PFSK-1 (cell line): ENCODE data around the gene ENO2.

Source experiments
- POLR2AphosphoS5 ChIP-seq: IDR thresholded peaks from 2 replicates; pipeline ENCODE4 v1.6.1; 2012; ENCODE audit warnings: low read depth, mild to moderate bottlenecking, control low read depth, low read length, moderate library complexity
- SIN3A ChIP-seq: IDR thresholded peaks from 2 replicates; pipeline ENCODE4 v1.6.1; 2012; ENCODE audit warnings: mild to moderate bottlenecking, low read length, moderate library complexity, borderline replicate concordance; ENCODE audit not compliant: insufficient read depth
- TAF1 ChIP-seq: IDR thresholded peaks from 2 replicates; pipeline ENCODE4 v1.6.1; 2012; ENCODE audit warnings: low read length, control low read depth, borderline replicate concordance; ENCODE audit not compliant: insufficient read depth

DNA sequence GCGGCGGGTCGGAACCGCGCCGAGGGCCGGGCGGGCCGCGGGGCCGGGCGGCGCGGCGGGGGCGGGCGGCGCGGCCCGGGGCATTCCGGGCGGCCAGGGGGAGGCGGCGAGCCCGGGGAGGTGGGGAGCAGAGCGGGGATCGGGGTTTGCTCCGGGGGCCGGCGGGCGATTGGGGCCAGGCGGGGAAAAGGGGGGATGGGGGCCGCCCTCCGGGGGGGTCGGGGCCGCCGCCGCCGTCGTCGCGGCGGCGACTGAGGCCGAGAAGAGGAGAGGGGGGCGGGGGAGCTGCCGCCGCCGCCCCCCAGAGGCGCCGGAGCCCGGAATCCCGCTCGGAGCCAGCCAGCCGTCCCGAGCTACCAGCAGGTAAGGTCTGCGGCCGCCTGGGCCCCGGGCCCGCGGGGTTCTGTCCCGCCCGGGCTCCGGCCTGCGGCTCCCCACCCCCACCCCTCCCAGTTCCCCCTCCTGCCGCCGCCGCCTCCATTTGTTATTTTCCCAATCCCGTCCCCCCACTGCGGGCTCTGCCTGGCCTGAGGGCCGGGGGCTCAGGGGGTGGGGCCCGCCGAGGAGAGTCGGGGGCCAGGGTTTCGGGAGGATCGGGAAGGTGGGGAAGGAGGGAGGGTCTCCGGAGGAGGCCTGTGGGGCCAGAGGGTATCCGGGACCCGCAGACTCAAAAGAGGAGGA, 13.8 kb downstream of the ENO2 start:
- TF ChIP-seq POLR2AphosphoS5: no peak
- no peak for TF ChIP-seq TAF1
- no peak for TF ChIP-seq SIN3A
